Cardiac septum (tissue), 1 donor: ENCODE data around the gene TPP2. TPM values are rescaled to one million over a fixed set of nuclear protein-coding genes. Genes with fewer than 3 reads are reported as not detected.

ENCODE experiments used
- DNase-seq: peaks from one replicate; pipeline ENCODE4 v3.0.0-alpha.2; 2020; ENCODE audit warnings: low spot score
- intact Hi-C: fragments of 100-400 bp; cut with DNase I; formaldehyde crosslinking; loops from one replicate; pipeline ENCODE4 v1.14.0; 2022
- total RNA-seq: library from RNA; stranded (reverse); fragmentation: NEBNext Ultra II Directional; extraction: Animal tissue kit (Norgen Biotek cat#: 25700); gene quantifications from one replicate; pipeline ENCODE4 v1.2.1, GENCODE V29; 2021
- donor health status: DM: no; HTN: no; CAD: no.

The TPP2 gene
- total RNA-seq, 1 donor from 2014 or later: 31.0 TPM

DNA sequence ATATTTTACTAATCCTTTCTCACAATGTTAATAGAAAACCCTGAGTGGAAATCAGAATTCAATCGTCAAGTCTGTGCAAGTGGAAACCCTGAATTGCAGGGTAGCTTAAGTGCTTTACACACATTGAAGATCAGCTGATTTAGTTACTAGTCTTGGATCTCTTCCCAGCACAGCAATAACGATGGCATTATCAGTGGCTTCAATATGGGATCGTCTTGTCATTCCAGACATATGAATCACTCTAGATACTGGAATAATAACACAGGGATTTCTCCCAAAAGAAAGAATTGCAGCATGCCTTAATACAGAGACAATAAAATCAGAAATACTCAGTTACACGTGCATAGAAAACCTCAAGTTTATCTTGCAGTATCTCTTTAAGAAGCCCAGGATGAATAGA is 110.7 kb downstream of the TPP2 start:
- intact Hi-C loops: no loop called here
- no peak for DNase-seq

DNA sequence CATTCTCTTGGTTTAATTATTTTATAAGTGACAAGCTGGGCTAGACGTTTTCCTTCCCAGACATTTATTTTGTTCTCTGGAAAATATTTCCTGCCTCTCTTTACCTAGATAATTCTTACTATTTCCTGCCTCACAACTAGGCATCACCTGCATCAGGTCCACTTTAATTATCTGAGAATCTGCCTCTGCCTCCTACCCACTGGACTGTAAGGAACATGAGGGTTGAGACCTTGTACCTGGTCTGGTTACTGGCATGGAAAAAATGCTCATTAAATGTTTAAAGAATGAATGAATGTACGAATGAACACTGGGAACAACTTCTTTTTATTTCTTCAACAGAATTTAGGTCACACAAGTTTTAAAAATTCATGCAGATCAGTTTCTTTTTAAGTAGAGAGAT is 111.4 kb downstream of the TPP2 start:
- intact Hi-C loops: no loop called here
- DNase-seq: no peak

DNA sequence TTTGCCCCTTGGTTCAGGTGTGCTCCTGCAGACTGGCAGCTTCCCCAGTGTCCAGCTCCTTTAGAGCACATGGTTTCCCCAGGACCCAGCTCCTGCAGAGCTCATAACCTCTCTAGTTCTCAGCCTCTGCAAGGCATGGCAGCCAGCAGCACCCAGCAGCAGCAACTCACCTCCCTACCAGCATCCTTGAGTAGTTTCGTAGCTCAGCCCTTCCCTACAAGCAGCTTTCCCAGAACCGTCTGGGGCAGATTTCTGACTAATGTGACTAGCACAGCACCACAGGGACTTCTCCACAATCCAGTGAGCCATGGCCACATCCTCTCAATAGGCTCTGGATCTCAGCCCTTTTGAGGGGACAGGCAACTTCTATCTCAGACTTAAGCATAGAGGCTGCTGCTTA is 112.2 kb downstream of the TPP2 start:
- no peak for DNase-seq
- intact Hi-C loops: no loop called here

DNA sequence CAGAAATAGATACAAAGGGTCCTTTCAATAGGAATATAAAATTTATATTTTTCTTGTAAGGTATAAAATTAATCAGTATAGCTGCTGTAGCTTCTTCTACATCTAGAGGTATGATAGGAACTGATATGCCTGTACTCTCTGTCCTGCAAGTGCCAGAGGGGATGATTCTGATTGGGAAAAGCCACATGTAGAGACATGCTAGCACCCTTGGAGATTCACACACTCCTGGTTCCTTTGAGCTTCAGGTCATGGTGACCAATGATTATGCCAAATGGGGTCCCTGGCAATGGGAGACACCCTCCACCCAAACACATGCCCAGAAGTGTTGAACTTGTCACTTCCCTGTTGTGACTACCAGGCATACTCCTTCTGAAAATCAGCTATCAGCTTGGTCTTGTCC is 112.8 kb downstream of the TPP2 start:
- no peak for DNase-seq
- intact Hi-C loops: no loop called here

DNA sequence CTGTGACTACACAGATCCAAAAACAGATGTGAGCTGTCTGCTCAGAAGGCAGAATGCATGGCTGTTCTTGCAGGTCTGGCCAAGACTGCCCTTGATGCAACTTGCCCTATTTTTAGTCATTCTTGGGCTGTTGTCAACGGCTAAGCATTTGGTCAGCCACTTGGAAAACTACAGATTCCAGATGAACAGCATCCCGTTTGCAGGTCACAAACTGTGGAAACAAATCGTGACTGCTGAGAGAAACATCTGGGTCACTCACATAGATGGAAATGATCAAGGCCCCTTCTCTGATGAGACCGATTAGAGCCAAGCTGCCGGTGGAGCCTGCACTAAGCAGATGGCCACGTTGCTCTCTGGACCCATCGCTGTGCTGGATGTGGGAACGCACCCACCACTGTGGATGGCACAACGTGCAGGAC is 113.5 kb downstream of the TPP2 start:
- no peak for DNase-seq
- intact Hi-C loops: no loop called here

DNA sequence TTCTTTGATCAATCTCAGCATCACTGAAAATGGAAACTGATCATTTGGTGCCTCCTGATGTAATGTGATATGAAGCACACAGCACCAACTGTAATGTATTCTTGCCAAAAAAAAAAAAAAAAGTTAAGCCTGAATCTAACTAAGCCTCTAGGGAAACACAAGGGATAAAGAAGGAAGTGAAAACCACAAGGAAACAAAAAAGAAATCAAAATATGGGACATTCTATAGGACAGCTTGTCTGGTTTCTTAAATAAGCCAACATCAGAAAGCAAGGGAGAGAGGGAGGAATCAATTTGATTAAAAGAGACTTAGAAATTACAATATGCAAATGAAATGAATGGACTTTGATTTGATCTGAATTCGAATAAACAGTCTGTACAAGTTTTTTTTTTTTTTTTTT is 118.7 kb downstream of the TPP2 start:
- intact Hi-C loops: no loop called here
- no peak for DNase-seq

DNA sequence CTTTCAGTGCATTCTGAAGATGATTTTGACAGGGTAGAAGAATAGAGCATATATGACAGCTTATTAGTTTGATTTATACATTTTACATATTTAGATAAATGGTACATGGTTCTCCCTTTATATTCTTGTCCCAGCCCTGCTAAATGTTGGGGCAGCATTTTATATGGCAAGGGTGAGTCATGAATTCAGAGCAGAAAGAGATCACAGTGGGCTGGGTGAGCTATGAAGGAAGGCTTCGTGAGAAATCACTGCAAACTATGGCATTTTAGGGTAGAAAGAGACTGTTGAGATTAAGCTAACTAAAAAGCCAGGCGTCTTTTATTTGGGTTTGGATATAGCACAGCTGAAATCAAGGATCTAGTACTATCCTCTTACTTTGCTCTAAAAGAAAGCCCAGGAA is 122.0 kb downstream of the TPP2 start:
- intact Hi-C loops: no loop called here

DNA sequence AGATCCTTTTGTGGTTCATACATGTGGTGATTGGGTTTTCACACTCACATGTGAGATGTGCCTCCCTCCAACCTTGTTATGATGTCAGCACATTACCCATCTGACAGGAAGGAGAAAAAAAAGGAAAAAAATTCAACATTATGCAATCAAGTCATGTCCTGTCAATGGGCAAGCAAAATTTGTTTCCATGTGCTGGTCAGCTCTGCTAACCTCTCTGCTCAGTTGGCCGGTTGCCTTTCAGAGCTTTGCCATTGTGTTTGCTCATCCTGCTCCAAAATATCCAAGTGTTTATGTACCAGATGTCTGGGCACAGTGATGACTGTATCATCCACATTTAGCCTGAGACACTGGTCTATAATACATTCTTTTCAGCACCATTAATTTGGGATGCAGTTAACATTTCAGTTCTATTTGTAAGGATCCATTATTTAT is 125.0 kb downstream of the TPP2 start:
- no peak for DNase-seq

More for the DNA sequence above, 122.0 kb downstream of the TPP2 start:
- no peak for DNase-seq

DNA sequence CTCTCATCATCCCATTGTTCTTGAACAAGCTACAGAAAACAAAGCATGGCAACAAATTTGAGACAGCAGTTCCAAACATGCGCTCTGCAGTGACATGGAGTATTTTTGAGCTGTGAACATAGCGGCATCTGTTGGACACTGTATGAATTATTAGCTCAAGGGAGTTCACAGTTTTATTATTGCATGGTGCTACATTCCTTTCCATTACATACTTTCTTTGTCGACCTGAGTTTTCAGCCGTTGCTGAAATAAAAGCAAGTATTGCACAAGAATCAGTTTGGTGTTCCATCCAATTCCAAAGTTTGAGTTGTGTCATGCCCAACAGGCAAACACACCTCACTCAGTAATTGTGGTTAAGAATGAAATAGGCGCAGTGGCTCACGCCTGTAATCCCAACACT is 128.1 kb downstream of the TPP2 start:
- intact Hi-C loops: no loop called here
- DNase-seq: no peak

More for the DNA sequence above, 125.0 kb downstream of the TPP2 start:
- intact Hi-C loops: no loop called here

DNA sequence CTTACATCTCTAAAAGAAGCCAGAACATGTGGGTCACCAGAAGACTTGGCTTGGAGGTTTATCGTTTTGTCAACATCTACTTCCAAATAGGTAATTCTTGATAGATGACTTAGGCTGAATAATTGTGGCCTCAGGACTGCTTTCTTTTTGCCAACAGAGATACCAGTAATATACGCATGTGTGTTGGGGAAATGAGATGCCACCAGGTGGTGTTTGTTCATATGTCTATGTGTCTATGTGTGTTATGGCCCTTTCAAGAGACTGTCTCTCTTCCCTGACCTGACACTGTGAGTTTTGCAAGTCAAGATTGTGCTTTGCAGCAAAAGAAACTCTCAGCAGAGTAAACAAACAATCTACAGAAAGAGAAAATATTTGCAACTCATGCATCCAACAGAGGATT is 129.6 kb downstream of the TPP2 start:
- intact Hi-C loops: no loop called here
- no peak for DNase-seq

Other genes starting within 250 kb of the TPP2 start
- gene FGF14, start 194.9 kb upstream of the TPP2 start, total RNA-seq: 4.8 TPM
- gene METTL21C, start 98.1 kb downstream of the TPP2 start, total RNA-seq: not detected
- gene TEX30, start 176.8 kb downstream of the TPP2 start, total RNA-seq: 5.9 TPM
- gene POGLUT2, start 202.0 kb downstream of the TPP2 start, total RNA-seq: 2.3 TPM
- 30.4 TPM for gene BIVM, start 202.1 kb downstream of the TPP2 start, total RNA-seq
- gene ERCC5, start 249.0 kb downstream of the TPP2 start, total RNA-seq: 36.5 TPM